IMR-90 (cell line): ENCODE results near the gene ARVCF. TPM values are rescaled to one million over a fixed set of nuclear protein-coding genes. Genes with fewer than 3 reads are reported as not detected.

Experiments
- ATAC-seq: fragments of 200-7000 bp; cut with Tn5 transposase; 2 replicates; pipeline ENCODE4 v1.9.1; 2020; ENCODE audit warnings: low read depth, mild to moderate bottlenecking, moderate library complexity
- BruUV-seq: library from RNA; stranded (reverse); fragments of 400-500 nt; replicated peaks from 2 replicates; lab custom pipeline; 2021; lab: Mats Ljungman, UMichigan
- CTCF ChIA-PET: fragments of 300-600 bp; formaldehyde crosslinking; extraction: SDS; loops from one replicate; lab custom pipeline; 2021; ENCODE audit warnings: antibody characterized with exemption; lab: Yijun Ruan, JAX
- POLR2A ChIA-PET: fragments of 300-600 bp; sonication (Branson Sonifier 250); formaldehyde crosslinking; loops from one replicate; lab custom pipeline; 2022; ENCODE audit warnings: antibody characterized with exemption; ENCODE audit not compliant: unreplicated experiment; lab: Charles Lee
- DNase-seq: peaks from one replicate; pipeline ENCODE4 v3.0.0; 2013
- H2AFZ ChIP-seq: replicated peaks from 2 replicates; pipeline ENCODE3; 2013; ENCODE audit warnings: low read length, mild to moderate bottlenecking; ENCODE audit not compliant: poor library complexity
- H2AK5ac ChIP-seq: 2 replicates; pipeline ENCODE4 v1.6.1; 2013; ENCODE audit warnings: low read depth, low read length, inconsistent platforms
- H2AK9ac ChIP-seq: replicated peaks from 2 replicates; pipeline ENCODE3; 2013; ENCODE audit warnings: mild to moderate bottlenecking, low read depth, low read length, moderate library complexity; ENCODE audit not compliant: poor library complexity
- H2BK120ac ChIP-seq: 2 replicates; pipeline ENCODE4 v1.6.1; 2013; ENCODE audit warnings: low read depth, low read length, inconsistent platforms
- H2BK15ac ChIP-seq: 3 replicates; pipeline ENCODE4 v1.6.1; 2013; ENCODE audit warnings: low read depth, low read length, inconsistent platforms
- H2BK20ac ChIP-seq: 2 replicates; pipeline ENCODE4 v1.6.1; 2013; ENCODE audit warnings: low read depth, mild to moderate bottlenecking, inconsistent platforms, low read length, moderate library complexity
- H2BK5ac ChIP-seq: 2 replicates; pipeline ENCODE4 v1.6.1; 2013; ENCODE audit warnings: mild to moderate bottlenecking, low read depth, low read length, inconsistent platforms; ENCODE audit not compliant: poor library complexity, severe bottlenecking
- H3K14ac ChIP-seq: replicated peaks from 2 replicates; pipeline ENCODE4 v1.6.1; 2013; ENCODE audit warnings: low read depth, low read length, inconsistent platforms
- H3K18ac ChIP-seq: 2 replicates; pipeline ENCODE4 v1.6.1; 2013; ENCODE audit warnings: low read depth, low read length, control low read depth
- H3K23ac ChIP-seq: 2 replicates; pipeline ENCODE4 v1.6.1; 2013; ENCODE audit warnings: low read depth, low read length, inconsistent platforms
- H3K27ac ChIP-seq: 2 replicates; pipeline ENCODE4 v1.5.1; 2013; ENCODE audit warnings: mild to moderate bottlenecking, control low read depth, low read length; ENCODE audit not compliant: insufficient read depth
- H3K27me3 ChIP-seq: 2 replicates; pipeline ENCODE4 v1.6.1; 2013; ENCODE audit warnings: low read length; ENCODE audit not compliant: control insufficient read depth, insufficient read depth
- H3K36me3 ChIP-seq: 2 replicates; pipeline ENCODE4 v1.6.1; 2013; ENCODE audit warnings: low read length, mixed read lengths; ENCODE audit not compliant: control insufficient read depth, insufficient read depth
- H3K4ac ChIP-seq: 2 replicates; pipeline ENCODE4 v1.6.1; 2013; ENCODE audit warnings: low read depth, low read length, inconsistent platforms
- H3K4me1 ChIP-seq: 2 replicates; pipeline ENCODE4 v1.6.1; 2013; ENCODE audit warnings: low read length, mixed read lengths; ENCODE audit not compliant: control insufficient read depth, insufficient read depth
- H3K4me2 ChIP-seq: 2 replicates; pipeline ENCODE4 v1.6.1; 2013; ENCODE audit warnings: low read depth, mild to moderate bottlenecking, control low read depth, low read length, moderate library complexity
- H3K4me3 ChIP-seq: 2 replicates; pipeline ENCODE4 v1.5.1; 2013; ENCODE audit warnings: low read depth, mild to moderate bottlenecking, control low read depth, low read length, moderate library complexity; ENCODE audit not compliant: insufficient read depth
- H3K56ac ChIP-seq: 2 replicates; pipeline ENCODE4 v1.6.1; 2013; ENCODE audit warnings: low read length, inconsistent platforms; ENCODE audit not compliant: insufficient read depth; ENCODE audit errors: extremely low read depth
- H3K79me1 ChIP-seq, 2 experiments: 2 replicates each; pipeline ENCODE4 v1.6.1; 2013; ENCODE audit warnings: low read length in 2 of 2, inconsistent platforms in 1 of 2, low read depth in 1 of 2
- H3K9ac ChIP-seq: 2 replicates; pipeline ENCODE4 v1.6.1; 2013; ENCODE audit warnings: low read depth, low read length, control low read depth
- H3K9me1 ChIP-seq: 2 replicates; pipeline ENCODE4 v1.6.1; 2013; ENCODE audit warnings: low read length, inconsistent platforms; ENCODE audit not compliant: insufficient read depth
- H3K9me3 ChIP-seq: 2 replicates; pipeline ENCODE4 v1.6.1; 2013; ENCODE audit warnings: low read length; ENCODE audit not compliant: control insufficient read depth, insufficient read depth
- H4K20me1 ChIP-seq: 2 replicates; pipeline ENCODE4 v1.6.1; 2013; ENCODE audit warnings: low read length, inconsistent platforms; ENCODE audit not compliant: insufficient read depth
- H4K5ac ChIP-seq: 2 replicates; pipeline ENCODE4 v1.6.1; 2013; ENCODE audit warnings: mild to moderate bottlenecking, low read depth, low read length, control low read depth
- H4K8ac ChIP-seq, 2 experiments: 2 replicates each; pipeline ENCODE4 v1.6.1; 2013; ENCODE audit warnings: low read depth in 2 of 2, low read length in 2 of 2, control low read depth in 1 of 2, inconsistent platforms in 1 of 2
- H4K91ac ChIP-seq: 2 replicates; pipeline ENCODE4 v1.6.1; 2013; ENCODE audit warnings: low read depth, low read length, inconsistent platforms; ENCODE audit not compliant: insufficient read depth
- CEBPB ChIP-seq: IDR thresholded peaks from 2 replicates; pipeline ENCODE4 v1.6.1; 2012; ENCODE audit warnings: low read depth, low read length, improper control_type of control experiment
- FOS ChIP-seq: fragments of 150-350 bp; IDR thresholded peaks from 2 replicates; pipeline ENCODE4 v1.6.1; 2016; ENCODE audit warnings: low read depth, low read length
- MAZ ChIP-seq: IDR thresholded peaks from 2 replicates; pipeline ENCODE4 v1.6.1; 2012; ENCODE audit warnings: low read depth, mild to moderate bottlenecking, low read length, improper control_type of control experiment, moderate library complexity, borderline replicate concordance
- MXI1 ChIP-seq: IDR thresholded peaks from 2 replicates; pipeline ENCODE4 v1.6.1; 2012; ENCODE audit warnings: low read depth, mild to moderate bottlenecking, low read length, moderate library complexity, borderline replicate concordance
- SMC3 ChIP-seq: fragments of 150-350 bp; IDR thresholded peaks from 2 replicates; pipeline ENCODE4 v1.6.1; 2016; ENCODE audit warnings: low read depth, mild to moderate bottlenecking, antibody characterized with exemption, low read length, moderate library complexity
- WGBS, 2 experiments: methylation state at CpG; one replicate each; pipeline versions ENCODE4 v1.1.5 to v1.1.7; 2013; ENCODE audit warnings: missing lambda C conversion rate in 2 of 2; ENCODE audit not compliant: insufficient read length in 1 of 2; ENCODE audit errors: extremely low coverage in 2 of 2; 5-methylcytosine and 5-hydroxymethylcytosine counted together
- dilution Hi-C: fragments of 300-500 bp; cut with HindIII; formaldehyde crosslinking; loops from one replicate; pipeline ENCODE4 v1.14.3; 2018; ENCODE audit warnings: low sequenced_read_pairs; ENCODE audit not compliant: unreplicated experiment
- in situ Hi-C: fragments of 300-500 bp; cut with MboI; formaldehyde crosslinking; loops from 3 replicates; pipeline ENCODE4 v1.14.3; 2019; ENCODE audit warnings: low sequenced_read_pairs, inconsistent platforms, mixed read lengths
- intact Hi-C: fragments of 100-400 bp; cut with micrococcal nuclease; formaldehyde crosslinking; loops from 2 replicates; pipeline ENCODE4 v1.10.0; 2022
- polyA plus RNA-seq, 3 experiments: library from polyadenylated mRNA; depleted of rRNA; stranded (reverse); fragments of >200 nt; gene quantifications; 2 replicates each; pipeline ENCODE4 v1.2.3, GENCODE V29; 2012; ENCODE audit warnings: low replicate concordance in 1 of 3
- total RNA-seq: library from RNA; depleted of rRNA; stranded (reverse); fragments of >200 nt; gene quantifications from 2 replicates; pipeline ENCODE4 v1.2.3, GENCODE V29; 2012

ARVCF gene
- total and polyA plus RNA-seq, 2 of the 4 experiments (the other 2 are of a cell fraction) = 8.6 to 14.1 TPM

DNA sequence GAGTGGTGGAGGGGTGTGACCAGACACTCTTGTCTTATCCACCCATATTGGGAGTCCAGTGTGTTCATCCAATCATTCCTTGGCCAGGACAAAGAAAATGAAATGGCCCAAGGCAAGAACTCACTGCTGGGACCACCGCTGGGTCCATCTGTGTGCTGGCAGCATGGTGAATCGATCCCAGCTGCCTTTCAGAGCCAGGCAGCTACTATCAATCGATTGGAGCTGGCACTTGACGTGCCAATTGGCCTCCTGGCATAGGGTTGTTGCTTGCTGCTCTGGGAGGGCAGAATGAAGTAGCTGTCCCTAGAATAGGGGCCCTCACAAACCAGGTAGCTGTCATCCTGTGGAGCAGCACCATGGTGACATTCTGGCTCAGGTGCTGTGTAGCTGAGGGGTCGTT is 1.4 kb upstream of the ARVCF start:
- H2BK20ac ChIP-seq = no peak overlapping the region

More for the DNA sequence above, 1.4 kb upstream of the ARVCF start:
- dilution Hi-C loops (no loop called here), intact Hi-C loops (no loop called here), in situ Hi-C loops (no loop called here)
- Histone ChIP-seq H4K20me1 (peaks cover 17% of the 10 kb centered on the region), H3K9me3 (no peaks in the 10 kb centered on the region), H2BK120ac (no peak overlapping the region), H3K9ac (no peak overlapping the region), H3K27ac (no peak overlapping the region), H3K79me1 (peaks cover 9 to 25% of the 10 kb centered on the region in 2 experiments), H3K23ac (no peak overlapping the region; the same call in 1 of the 2 replicates), H3K4me1 (peaks cover 14% of the 10 kb centered on the region), H4K8ac (no peak overlapping the region), H2AFZ (no peak overlapping the region), H3K36me3 (0 out of 2 replicates have a peak, but pooled peaks cover 2% of the 10 kb centered on the region), H3K27me3 (peaks cover 29% of the 10 kb centered on the region), H3K14ac (no peak overlapping the region), H3K56ac (no peak overlapping the region), H3K4me3 (no peak overlapping the region), H4K91ac (no peak overlapping the region), H3K4me2 (no peak overlapping the region), H2BK15ac (no peak overlapping the region), H3K9me1 (peaks cover 22% of the 10 kb centered on the region), H2AK5ac (no peak overlapping the region), H3K4ac (no peak overlapping the region), H3K18ac (no peak overlapping the region), H2AK9ac (no peak overlapping the region), H2BK5ac (no peak overlapping the region), H4K5ac (no peak overlapping the region)
- CTCF ChIA-PET = no interaction called here
- WGBS, 2 experiments = 57% methylated on average over 3 of the region's 5 CpGs; no CpG with 5 or more reads in 1 of the 2 experiments
- POLR2A ChIA-PET = no interaction called here
- TF ChIP-seq MXI1 (no peak), MAZ (no peak), FOS (no peak), CEBPB (no peak), SMC3 (no peak)
- no peak for ATAC-seq
- DNase-seq = no peak
- no TSS peak for BruUV-seq
